LoVo (cell line): Measurements from ENCODE around the gene POU2AF1.
A peak's percentile ranks its signal among the peaks of the same experiment; 100 is the strongest.

Source experiments
- DNase-seq: peaks from one replicate; pipeline ENCODE4 v3.0.0-alpha.2; 2016; ENCODE audit warnings: low spot score

The POU2AF1 gene

GRCh38 chr11:111386611-111387150, 7.6 kb upstream of the POU2AF1 start:
- no peak for DNase-seq

- DNase-seq = no peak
These were observed 5.4 kb upstream of the POU2AF1 start for GRCh38 chr11:111384494-111384893.

GRCh38 chr11:111382451-111382850, 3.4 kb upstream of the POU2AF1 start:
- DNase-seq = no peak

GRCh38 chr11:111379602-111380136, 594 bp upstream of the POU2AF1 start:
- DNase-seq = no peak

GRCh38 chr11:111378185-111378860, 752 bp downstream of the POU2AF1 start:
- no peak for DNase-seq

GRCh38 chr11:111376181-111376871, 2.7 kb downstream of the POU2AF1 start:
- DNase-seq = no peak

GRCh38 chr11:111373590-111373989, 5.5 kb downstream of the POU2AF1 start:
- no peak for DNase-seq

- DNase-seq = no peak
These were observed 6.5 kb downstream of the POU2AF1 start for GRCh38 chr11:111372538-111372937.

- DNase-seq = no peak
These were observed 8.0 kb downstream of the POU2AF1 start for GRCh38 chr11:111370902-111371578.

GRCh38 chr11:111370270-111370901, 8.7 kb downstream of the POU2AF1 start:
- no peak for DNase-seq

- DNase-seq = no peak
These were observed 10.9 kb downstream of the POU2AF1 start for GRCh38 chr11:111368285-111368560.

- no peak for DNase-seq
These were observed 11.4 kb downstream of the POU2AF1 start for GRCh38 chr11:111367411-111368284.

GRCh38 chr11:111366560-111367410, 12.3 kb downstream of the POU2AF1 start:
- DNase-seq = no peak

- no peak for DNase-seq
These were observed 13.1 kb downstream of the POU2AF1 start for GRCh38 chr11:111365722-111366559.

- no peak for DNase-seq
These were observed 14.6 kb downstream of the POU2AF1 start for GRCh38 chr11:111364503-111364902.

GRCh38 chr11:111363985-111364384, 15.1 kb downstream of the POU2AF1 start:
- DNase-seq = no peak

GRCh38 chr11:111362887-111363411, 16.1 kb downstream of the POU2AF1 start:
- DNase-seq = no peak

- DNase-seq = peak; percentile 21
These were observed 17.2 kb downstream of the POU2AF1 start for GRCh38 chr11:111361874-111362273.
